Smooth muscle cell (in vitro differentiated cells): Measurements from ENCODE around the gene ZNF217. TPM values are rescaled to one million over a fixed set of nuclear protein-coding genes. Genes with fewer than 3 reads are reported as not detected.
"Not testable (repeated sequence)": the region's sequence is repeated elsewhere in the genome, so short reads cannot be mapped to it uniquely, and the experiment has no call there.

Experiments used
- DNase-seq: peaks from one replicate; lab custom pipeline; 2025; ENCODE audit not compliant: unreplicated experiment; lab: John Stamatoyannopoulos, UW
- H2AFZ ChIP-seq: fragments of 200-600 bp; sonication (generic); 2 replicates; pipeline ENCODE4 v1.6.0; 2016; ENCODE audit warnings: antibody characterized with exemption, low read depth, mild to moderate bottlenecking
- H3F3A ChIP-seq: fragments of 200-600 bp; sonication (generic); 2 replicates; pipeline ENCODE4 v1.6.0; 2017; ENCODE audit warnings: antibody characterized with exemption, low read depth
- H3K27ac ChIP-seq: fragments of 200-600 bp; sonication (generic); 2 replicates; pipeline ENCODE4 v1.5.1; 2016; ENCODE audit warnings: low read depth, mild to moderate bottlenecking
- H3K27me3 ChIP-seq: fragments of 200-600 bp; sonication (generic); 2 replicates; pipeline ENCODE4 v1.6.1; 2016; ENCODE audit warnings: low read depth, mild to moderate bottlenecking
- H3K36me3 ChIP-seq: fragments of 200-600 bp; sonication (generic); 2 replicates; pipeline ENCODE4 v1.5.1; 2016; ENCODE audit warnings: low read depth
- H3K4me1 ChIP-seq: fragments of 200-600 bp; sonication (generic); 2 replicates; pipeline ENCODE4 v1.5.1; 2016; ENCODE audit warnings: low read depth
- H3K4me2 ChIP-seq: fragments of 200-600 bp; sonication (generic); 2 replicates; pipeline ENCODE4 v1.6.0; 2016; ENCODE audit warnings: mild to moderate bottlenecking
- H3K4me3 ChIP-seq: fragments of 200-600 bp; sonication (generic); 2 replicates; pipeline ENCODE4 v1.5.1; 2016; ENCODE audit warnings: mild to moderate bottlenecking
- H3K79me2 ChIP-seq: fragments of 200-600 bp; sonication (generic); 2 replicates; pipeline ENCODE4 v1.6.0; 2016; ENCODE audit warnings: low read depth, mild to moderate bottlenecking
- H3K9ac ChIP-seq: fragments of 200-600 bp; sonication (generic); 2 replicates; pipeline ENCODE4 v1.6.0; 2016; ENCODE audit warnings: low read depth
- H3K9me3 ChIP-seq: fragments of 200-600 bp; sonication (generic); replicated peaks from 2 replicates; pipeline ENCODE4 v1.5.1; 2016; ENCODE audit warnings: low read depth
- H4K20me1 ChIP-seq: fragments of 200-600 bp; sonication (generic); 2 replicates; pipeline ENCODE4 v1.6.0; 2016; ENCODE audit warnings: low read depth
- WGBS: methylation state at CpG from one replicate; pipeline ENCODE4 v1.1.7; 2016; ENCODE audit warnings: low lambda C conversion rate; 5-methylcytosine and 5-hydroxymethylcytosine counted together
- polyA plus RNA-seq: library from polyadenylated mRNA; unstranded; fragments of >200 nt; fragmentation: Nextera tagmentation; extraction: Ambion mirVana; gene quantifications from 2 replicates; pipeline ENCODE4 v1.2.1, GENCODE V29; 2016
- total RNA-seq: library from RNA; depleted of rRNA; stranded (reverse); fragments of >200 nt; gene quantifications from 2 replicates; pipeline ENCODE4 v1.2.3, GENCODE V29; 2014
- TF ChIP-seq, protein P1 (sequence below): fragments of 200-600 bp; sonication (generic); IDR thresholded peaks from 2 replicates; pipeline ENCODE4 v1.5.1; 2017; ENCODE audit warnings: borderline replicate concordance, mild to moderate bottlenecking, antibody characterized with exemption; ENCODE audit not compliant: insufficient read depth, poor library complexity, severe bottlenecking

The ZNF217 gene
- total and polyA plus RNA-seq, 2 experiments from 2014 or later, result 3.9 to 42.2 TPM

DNA sequence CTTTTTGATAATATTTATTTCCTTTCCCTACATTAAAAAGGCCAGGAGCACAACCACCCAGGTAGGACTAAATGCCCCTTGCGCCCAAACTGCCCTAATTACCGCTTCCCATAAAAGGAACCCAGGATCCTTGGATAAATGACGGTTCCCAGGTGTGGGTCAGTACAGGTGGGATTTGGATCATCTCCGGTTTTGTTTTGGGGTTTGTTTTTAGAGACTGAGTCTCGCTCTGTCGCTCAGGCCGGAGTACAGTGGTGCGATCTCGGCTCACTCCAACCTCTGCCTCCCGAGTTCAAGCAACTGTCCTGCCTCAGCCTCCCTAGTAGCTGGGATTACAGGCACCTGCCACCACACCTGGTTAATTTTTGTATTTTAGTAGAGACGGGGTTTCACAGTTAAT lies 28.4 kb downstream of the ZNF217 start:
- Histone ChIP-seq H3K4me3 (no peak overlapping the region), H3K36me3 (peaks cover 6% of the 10 kb centered on the region), H3K4me1 (no peaks in the 10 kb centered on the region), H3F3A (peaks cover 10% of the 10 kb centered on the region), H3K79me2 (peaks cover 34% of the 10 kb centered on the region), H3K9me3 (no peaks in the 10 kb centered on the region), H3K4me2 (no peak overlapping the region), H3K27me3 (no peaks in the 10 kb centered on the region), H3K27ac (no peak overlapping the region), H3K9ac (no peak overlapping the region), H4K20me1 (peaks cover 55% of the 10 kb centered on the region), H2AFZ (no peak overlapping the region)
- DNase-seq, result no peak
- WGBS, result 98% methylated on average over 11 of the region's 11 CpGs
- TF ChIP-seq, protein P1, sequence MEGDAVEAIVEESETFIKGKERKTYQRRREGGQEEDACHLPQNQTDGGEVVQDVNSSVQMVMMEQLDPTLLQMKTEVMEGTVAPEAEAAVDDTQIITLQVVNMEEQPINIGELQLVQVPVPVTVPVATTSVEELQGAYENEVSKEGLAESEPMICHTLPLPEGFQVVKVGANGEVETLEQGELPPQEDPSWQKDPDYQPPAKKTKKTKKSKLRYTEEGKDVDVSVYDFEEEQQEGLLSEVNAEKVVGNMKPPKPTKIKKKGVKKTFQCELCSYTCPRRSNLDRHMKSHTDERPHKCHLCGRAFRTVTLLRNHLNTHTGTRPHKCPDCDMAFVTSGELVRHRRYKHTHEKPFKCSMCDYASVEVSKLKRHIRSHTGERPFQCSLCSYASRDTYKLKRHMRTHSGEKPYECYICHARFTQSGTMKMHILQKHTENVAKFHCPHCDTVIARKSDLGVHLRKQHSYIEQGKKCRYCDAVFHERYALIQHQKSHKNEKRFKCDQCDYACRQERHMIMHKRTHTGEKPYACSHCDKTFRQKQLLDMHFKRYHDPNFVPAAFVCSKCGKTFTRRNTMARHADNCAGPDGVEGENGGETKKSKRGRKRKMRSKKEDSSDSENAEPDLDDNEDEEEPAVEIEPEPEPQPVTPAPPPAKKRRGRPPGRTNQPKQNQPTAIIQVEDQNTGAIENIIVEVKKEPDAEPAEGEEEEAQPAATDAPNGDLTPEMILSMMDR, result no peak

DNA sequence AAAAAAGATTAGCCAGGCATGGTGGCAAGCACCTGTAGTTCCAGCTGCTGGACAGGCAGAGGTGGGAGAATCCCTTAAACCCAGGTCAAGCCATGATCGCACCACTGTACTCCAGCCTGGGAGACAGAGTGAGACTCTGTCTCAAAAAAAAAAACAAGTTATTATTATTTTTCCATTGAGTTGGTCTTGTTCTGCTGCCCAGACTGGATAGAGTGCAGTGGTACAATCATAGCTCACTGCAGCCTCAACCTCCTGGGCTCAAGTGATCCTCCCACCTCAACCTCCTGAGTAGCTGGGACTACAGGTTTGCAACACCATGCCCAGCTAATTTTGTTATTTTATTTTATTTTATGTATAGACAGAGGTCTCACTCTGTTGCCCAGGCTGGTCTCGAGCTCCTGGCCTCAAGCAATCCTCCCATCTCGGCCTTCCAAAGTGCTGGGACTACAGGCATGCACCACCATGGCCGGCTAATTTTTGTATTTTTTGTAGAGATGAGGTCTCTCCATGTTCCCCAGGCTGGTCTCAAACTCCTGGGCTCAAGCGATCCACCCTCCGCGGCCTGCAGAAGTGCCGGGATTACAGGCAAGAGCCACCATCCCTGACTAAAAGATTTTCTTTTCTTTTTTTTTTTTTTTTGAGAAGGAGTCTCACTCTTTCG lies 31.4 kb downstream of the ZNF217 start:
- not testable (repeated sequence) for DNase-seq, H3K79me2 ChIP-seq
- peaks cover 26% of the 10 kb centered on the region for H4K20me1 ChIP-seq

DNA sequence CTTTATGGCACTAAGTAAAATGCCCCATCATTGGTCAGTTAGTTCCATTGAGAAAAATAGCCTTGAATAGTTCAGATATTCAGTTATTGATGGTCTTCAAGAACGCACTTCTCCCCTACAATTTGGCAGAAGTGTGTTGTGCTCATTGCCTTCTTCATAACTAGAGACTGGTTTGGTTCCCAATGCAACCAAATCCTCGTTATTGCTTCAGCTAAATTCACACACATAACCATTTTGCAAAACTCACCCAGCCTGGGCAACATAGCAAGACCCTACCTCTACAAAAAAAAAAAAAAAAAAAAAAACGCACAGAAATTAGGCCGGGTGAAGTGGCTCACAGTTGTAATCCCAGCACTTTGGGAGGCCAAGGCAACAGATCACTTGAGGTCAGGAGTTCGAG lies 32.1 kb downstream of the ZNF217 start:
- Histone ChIP-seq H3K9ac (no peak overlapping the region), H3K4me3 (no peak overlapping the region), H3K79me2 (no peaks in the 10 kb centered on the region), H3F3A (no peaks in the 10 kb centered on the region), H3K27ac (no peak overlapping the region), H3K4me2 (no peak overlapping the region), H2AFZ (no peak overlapping the region), H3K27me3 (no peaks in the 10 kb centered on the region), H4K20me1 (peaks cover 18% of the 10 kb centered on the region), H3K36me3 (peaks cover 6% of the 10 kb centered on the region), H3K4me1 (no peaks in the 10 kb centered on the region), H3K9me3 (no peaks in the 10 kb centered on the region)
- DNase-seq, result no peak
- TF ChIP-seq, protein P1, result no peak
- 98% methylated on average over 5 of the region's 5 CpGs for WGBS

More for the DNA sequence above, 31.4 kb downstream of the ZNF217 start:
- H3F3A ChIP-seq, H3K4me3 ChIP-seq, H3K4me1 ChIP-seq, H3K27ac ChIP-seq, H3K4me2 ChIP-seq, H2AFZ ChIP-seq, H3K27me3 ChIP-seq, H3K9ac ChIP-seq, H3K9me3 ChIP-seq, H3K36me3 ChIP-seq: not testable (repeated sequence)
- WGBS, result 97% methylated on average over 9 of the region's 9 CpGs

GRCh38 chr20:53559816-53560215 lies 33.8 kb downstream of the ZNF217 start:
- no peak overlapping the region for H3K9ac ChIP-seq
- peaks cover 1% of the 10 kb centered on the region for H4K20me1 ChIP-seq
- H3F3A ChIP-seq, result no peaks in the 10 kb centered on the region
- no peaks in the 10 kb centered on the region for H3K79me2 ChIP-seq
- peaks cover under 1% of the 10 kb centered on the region for H3K36me3 ChIP-seq
- no peaks in the 10 kb centered on the region for H3K4me1 ChIP-seq
- no peaks in the 10 kb centered on the region for H3K27me3 ChIP-seq
- H3K4me2 ChIP-seq, result no peak overlapping the region
- 88% methylated on average over 7 of the region's 7 CpGs for WGBS
- no peak for DNase-seq
- TF ChIP-seq, protein P1, result no peak
- H3K27ac ChIP-seq, result no peak overlapping the region
- H3K9me3 ChIP-seq, result no peaks in the 10 kb centered on the region
- H3K4me3 ChIP-seq, result no peak overlapping the region
- H2AFZ ChIP-seq, result no peak overlapping the region
